ENCODE data around the gene SLC32A1.

SLC32A1 gene

DNA sequence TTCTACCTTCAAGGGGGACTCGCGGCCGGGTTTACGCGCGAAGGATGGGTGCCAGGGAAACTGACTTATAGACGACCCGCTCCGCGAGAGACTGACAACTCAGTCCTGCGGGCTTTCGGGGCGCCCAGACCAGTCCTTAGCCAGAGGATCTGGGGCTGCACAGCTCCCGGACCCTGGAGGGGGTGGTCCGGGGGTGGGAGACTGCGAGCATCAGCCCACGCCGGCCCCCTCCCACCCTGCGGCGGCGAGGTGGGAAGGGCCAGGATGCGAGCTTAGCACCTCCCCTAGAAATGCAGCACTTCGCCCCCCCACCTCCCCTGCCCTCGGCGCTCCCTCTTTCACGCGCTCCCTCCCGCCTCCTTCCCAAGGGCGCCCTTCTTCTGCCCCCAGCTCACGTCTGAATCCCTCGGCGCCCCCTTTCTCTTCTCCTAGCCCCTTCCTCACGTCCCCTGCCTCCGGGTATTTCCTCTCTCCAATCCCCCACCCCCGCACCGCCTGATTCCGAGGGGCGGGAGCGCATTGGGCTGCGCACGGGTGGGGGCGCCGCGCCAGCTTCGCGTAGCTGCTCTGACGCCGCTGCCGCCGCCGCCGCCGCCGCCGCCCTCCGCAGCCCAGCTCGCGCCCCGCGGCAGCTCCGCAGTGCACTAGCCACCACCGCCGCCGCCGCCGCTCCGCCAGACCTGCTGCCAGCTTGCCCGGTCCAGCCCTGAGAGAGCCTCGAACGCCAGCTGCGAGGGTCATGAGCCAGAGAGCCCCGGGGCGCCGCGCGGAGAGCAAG lies at the start of gene SLC32A1:
TSS of gene SLC32A1 (plus strand) at position 639 of the 778 bp plus-strand sequence. CDS start 239 bp downstream, outside the sequence.
- DNase-seq (ENCODE audit: low read depth), result no peak

DNA sequence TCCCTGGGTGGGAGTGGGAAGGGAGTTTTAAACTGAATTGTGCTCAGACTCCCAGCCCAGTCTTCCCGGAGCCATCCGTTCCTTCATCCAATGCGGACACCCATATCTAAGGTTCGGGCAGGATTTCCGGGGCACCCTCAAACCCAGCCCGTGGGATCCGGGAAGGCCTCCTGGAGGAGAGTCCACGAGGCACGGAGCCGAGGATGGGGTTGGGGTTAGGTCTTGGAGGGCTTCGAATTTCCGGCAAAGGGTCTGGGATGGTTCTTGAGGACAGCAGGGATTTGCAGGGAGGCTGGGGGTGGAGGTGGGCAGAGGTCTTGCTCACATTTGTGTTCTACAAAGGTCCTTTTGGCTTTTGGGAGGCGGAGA lies 49.5 kb upstream of the SLC32A1 start:
- DNase-seq (ENCODE audit: low read depth), result no peak

DNA sequence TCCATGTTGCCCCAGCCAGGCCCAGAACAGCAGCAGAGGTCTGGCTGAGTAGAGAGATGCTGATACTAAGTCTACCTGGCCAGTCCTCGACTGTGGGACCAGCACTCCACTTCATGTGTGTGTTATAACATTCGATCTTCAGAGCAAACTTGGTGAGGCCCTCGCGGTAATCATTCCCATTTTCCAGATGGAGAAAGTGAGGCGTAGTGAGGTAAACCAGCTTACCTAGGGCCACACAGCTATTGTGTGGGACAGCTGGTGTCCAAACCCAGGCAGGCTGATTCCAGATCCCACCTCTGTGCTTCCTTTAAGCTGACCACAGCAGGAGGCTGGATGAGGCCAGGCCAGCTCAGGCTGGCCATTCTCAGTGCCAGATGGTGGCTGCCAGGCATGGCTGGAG lies 47.7 kb upstream of the SLC32A1 start:
- no peak for DNase-seq (ENCODE audit: low read depth)

DNA sequence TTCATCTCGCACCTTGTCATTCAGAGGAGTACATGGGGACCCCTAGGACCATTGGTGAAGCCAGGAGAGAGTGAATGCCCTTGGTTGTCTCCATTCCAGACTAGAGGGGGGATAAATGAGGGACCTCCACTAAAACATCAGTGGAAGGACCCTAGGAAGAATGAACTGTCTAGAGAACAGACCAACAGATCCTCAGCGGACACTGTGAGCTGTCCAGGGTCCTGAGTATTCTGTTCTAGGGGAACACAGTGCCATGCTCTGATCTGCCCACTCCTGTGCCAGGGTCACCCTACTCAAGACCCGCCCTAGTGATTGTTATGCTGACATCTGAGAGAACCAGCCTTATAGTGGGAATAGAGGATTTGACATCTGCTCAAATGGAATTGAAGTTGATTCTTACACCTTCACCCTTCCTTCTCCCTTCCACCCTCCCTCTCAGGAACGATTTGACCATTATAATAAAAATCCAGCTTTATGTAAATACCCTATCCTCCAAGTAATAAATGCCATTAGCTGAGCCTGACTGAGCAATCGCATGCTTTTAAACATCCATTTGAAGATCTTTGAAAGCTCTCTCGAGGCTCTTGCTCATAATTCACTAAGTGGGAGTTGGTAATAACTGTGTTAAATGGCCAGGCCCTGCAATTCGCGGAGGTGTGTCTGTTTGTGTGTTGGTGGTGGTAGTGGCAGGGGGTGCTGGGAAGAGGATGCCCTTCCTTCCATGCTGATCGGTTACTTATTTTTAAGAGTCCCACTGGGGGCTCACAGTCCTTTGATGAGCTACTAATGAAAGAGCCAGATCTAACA lies 43.6 kb upstream of the SLC32A1 start:
- DNase-seq (ENCODE audit: low read depth), result peak; percentile 22

DNA sequence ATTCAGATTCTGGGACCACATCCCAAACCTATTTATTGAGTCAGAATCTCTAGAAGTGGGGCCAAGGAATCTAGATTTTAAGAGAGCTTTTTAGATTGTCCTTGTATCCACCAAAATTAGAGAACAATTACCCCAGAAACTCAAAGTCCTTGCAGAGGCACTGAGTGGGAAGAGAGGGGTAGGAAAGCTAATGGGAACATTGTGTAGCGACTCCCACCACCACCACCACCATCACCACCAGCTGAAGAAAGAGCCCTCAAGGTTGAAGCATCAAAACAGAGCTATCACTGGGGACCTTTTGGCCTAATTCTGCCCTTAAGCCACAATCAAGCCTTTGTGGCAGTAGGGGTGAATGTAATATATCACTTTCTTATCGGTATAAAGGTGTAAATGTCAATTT lies 39.0 kb upstream of the SLC32A1 start:
- no peak for DNase-seq (ENCODE audit: low read depth)

GRCh38 chr20:38685853-38686473 lies 38.3 kb upstream of the SLC32A1 start:
- no peak for DNase-seq (ENCODE audit: low read depth)

DNA sequence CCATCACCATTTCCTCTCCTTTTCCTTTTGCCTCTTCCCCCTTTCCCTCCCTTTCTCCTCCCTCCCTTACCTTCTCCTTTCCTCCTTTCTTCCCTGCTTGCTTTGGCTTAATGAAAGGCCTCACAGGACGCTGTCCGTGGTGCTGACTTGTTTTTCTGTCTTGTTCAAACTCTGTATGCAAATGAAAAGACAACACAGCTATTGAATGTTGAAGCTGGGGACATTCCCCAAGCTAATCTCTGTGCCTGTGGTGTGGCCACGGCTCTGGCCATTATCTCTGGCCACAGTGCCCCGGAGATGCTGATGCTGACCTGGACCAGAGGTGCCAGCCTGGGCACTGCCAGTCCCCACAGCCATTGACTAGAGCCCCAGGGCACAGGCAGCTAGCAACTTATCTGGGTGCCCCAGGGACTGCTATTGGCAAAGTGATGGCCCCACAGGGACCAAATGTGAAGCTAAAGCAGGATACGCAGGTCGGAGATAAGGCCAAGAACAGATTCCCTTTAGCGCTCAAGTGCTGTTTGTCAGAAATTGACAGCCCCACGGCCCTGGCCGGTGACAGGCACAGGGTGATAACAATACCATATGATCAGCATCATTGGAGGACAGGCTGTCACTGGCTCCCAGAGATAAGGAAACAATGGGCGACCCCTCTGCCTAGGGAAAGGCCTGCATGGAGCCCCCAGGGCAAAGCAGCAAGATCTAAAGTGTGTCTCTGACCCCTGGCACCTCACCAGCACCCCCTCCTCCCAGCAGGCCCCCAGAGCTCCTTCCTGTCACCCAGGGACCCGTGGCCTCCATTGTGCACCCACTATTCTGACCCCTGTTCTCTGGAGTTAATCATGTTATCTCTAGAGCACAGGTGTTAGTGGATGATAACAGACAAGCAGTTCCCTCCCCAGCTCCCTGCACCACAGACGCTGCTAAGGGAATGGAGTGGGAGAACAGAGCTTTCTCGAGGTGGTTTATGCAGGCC lies 31.6 kb upstream of the SLC32A1 start:
- peak; percentile 39 for DNase-seq (ENCODE audit: low read depth)

DNA sequence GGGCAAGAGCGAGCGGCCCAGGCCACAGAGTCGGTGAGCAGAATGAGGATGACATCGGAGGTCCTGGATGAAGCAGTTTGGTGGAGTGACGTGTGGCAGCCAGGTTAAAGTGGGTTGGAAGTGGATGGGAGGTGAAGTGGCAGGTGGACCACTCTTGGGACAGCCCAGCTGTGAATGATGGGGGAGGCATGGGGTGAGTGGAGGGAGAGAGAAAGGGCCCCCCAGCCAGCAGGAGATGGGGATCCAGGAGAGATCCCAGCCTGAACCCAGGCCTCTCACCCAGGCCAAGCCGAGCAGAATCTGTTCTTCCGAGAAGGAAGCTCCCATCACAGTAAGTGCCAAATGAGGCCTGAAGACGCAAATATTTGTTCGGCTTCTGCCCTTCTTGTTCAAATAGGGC lies 27.0 kb upstream of the SLC32A1 start:
- no peak for DNase-seq (ENCODE audit: low read depth)

DNA sequence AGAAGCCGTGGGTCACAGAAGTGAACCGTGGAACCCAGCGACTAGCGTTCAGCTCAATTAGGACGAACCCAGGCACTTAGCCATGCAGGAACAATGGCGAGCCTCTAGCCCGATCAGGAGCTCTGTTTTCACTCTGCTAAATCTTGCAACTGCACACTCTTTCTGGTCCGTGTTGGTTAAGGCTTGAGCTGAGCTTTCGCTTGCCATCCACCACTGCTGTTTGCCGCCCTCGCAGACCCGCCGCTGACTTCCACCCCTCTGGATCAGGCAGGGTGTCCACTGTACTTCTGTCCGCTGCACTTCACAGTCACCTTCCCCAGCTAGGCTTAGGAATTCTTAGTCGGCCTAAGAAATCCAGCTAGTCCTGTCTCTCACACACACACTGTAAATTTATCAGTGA lies 25.7 kb upstream of the SLC32A1 start:
- DNase-seq (ENCODE audit: low read depth), result no peak

DNA sequence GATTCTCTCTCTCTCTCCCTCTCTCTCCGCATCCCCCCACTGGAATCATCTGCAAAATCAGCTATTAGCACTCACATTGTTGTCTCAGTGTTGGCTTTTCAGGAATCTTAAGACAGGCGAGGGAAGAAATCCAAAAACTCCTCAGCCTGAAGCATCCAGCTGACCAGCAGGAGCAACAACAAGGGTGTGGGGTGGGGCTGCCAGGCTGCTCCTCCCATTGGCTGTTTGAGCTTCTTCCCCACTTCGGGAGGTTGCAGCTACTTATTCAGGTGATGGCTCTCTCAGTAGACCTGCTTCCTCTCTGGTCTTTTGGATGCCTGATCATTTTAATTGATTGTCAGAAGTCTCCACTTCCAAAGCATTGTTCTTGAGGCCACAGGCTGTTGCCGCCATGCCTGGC lies 24.1 kb upstream of the SLC32A1 start:
- DNase-seq (ENCODE audit: low read depth), result no peak

GRCh38 chr20:38700926-38701325 lies 23.4 kb upstream of the SLC32A1 start:
- no peak for DNase-seq (ENCODE audit: low read depth)

DNA sequence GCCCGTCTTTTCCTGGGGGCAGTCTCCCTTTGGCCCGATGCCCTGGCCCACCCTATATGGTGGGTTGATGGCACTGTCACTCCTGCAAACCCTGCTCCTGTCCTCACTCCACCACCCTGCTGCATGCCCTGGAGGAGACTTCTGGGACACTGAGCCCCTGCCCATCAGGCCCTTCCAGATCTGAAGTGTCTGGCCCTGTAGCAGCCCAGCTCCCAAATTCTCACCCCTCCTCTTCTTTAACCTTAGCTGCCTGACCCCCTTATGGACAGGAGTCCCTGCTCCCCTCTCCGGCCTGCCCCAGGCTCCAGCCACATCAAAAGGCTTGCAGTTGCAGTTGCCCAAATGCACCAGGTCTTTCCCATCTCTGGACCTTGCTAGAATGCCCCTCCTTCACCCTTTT lies 20.8 kb upstream of the SLC32A1 start:
- DNase-seq (ENCODE audit: low read depth), result no peak

- no peak for DNase-seq (ENCODE audit: low read depth)
Measured at GRCh38 chr20:38704136-38704535, 20.1 kb upstream of the SLC32A1 start.

- DNase-seq (ENCODE audit: low read depth), result no peak
Measured at GRCh38 chr20:38706509-38706908, 17.8 kb upstream of the SLC32A1 start.

- no peak for DNase-seq (ENCODE audit: low read depth)
Measured at GRCh38 chr20:38714308-38714707, 10.0 kb upstream of the SLC32A1 start.

- no peak for DNase-seq (ENCODE audit: low read depth)
Measured at GRCh38 chr20:38715646-38716045, 8.6 kb upstream of the SLC32A1 start.

DNA sequence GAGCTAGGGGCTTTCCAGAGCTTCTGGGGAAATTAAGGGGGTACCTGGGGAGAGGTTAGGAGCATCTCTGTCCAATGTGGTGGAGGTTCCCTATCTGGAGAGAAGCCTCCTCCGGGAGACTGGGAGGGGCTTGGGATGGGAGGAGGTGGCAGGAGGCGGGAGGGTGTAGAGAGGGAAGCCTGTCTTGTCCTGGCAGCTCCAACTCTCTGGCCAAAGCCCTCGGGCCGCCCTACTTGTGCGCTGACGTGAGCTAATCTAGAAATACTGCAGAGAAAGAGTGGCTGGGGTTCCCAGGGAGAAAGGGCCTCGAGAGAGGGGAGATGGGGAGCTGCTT lies 1.6 kb upstream of the SLC32A1 start:
- no peak for DNase-seq (ENCODE audit: low read depth)

- no peak for DNase-seq (ENCODE audit: low read depth)
Measured at GRCh38 chr20:38723017-38723847, 1.1 kb upstream of the SLC32A1 start.

- DNase-seq (ENCODE audit: low read depth), result no peak
Measured at GRCh38 chr20:38724626-38725147, 401 bp downstream of the SLC32A1 start.

- no peak for DNase-seq (ENCODE audit: low read depth)
Measured at GRCh38 chr20:38725148-38725901, 1.0 kb downstream of the SLC32A1 start.
